GM12878 (cell line): ENCODE results near the gene NEO1. TPM values are rescaled to one million over a fixed set of nuclear protein-coding genes. Genes with fewer than 3 reads are reported as not detected.

ENCODE experiments used
- ATAC-seq: fragments of 200-7000 bp; cut with Tn5 transposase; 3 replicates; pipeline ENCODE4 v1.9.1; 2020; ENCODE audit warnings: mild to moderate bottlenecking, moderate library complexity
- BruUV-seq: library from RNA; stranded (reverse); fragments of 400-500 nt; replicated peaks from 2 replicates; lab custom pipeline; 2021; lab: Mats Ljungman, UMichigan
- CTCF ChIA-PET: fragments of 300-600 bp; sonication (Branson Sonifier 250); formaldehyde crosslinking; extraction: SDS; loops from one replicate; lab custom pipeline; 2021; ENCODE audit warnings: inconsistent platforms; lab: Yijun Ruan, JAX
- POLR2A ChIA-PET: fragments of 350-600 bp; formaldehyde crosslinking; extraction: SDS; loops from one replicate; lab custom pipeline; 2021; ENCODE audit warnings: inconsistent platforms; lab: Charles Lee
- RAD21 ChIA-PET: fragments of 300-600 bp; sonication (Branson Sonifier 250); formaldehyde crosslinking; loops from one replicate; lab custom pipeline; 2023; ENCODE audit warnings: antibody characterized with exemption; ENCODE audit not compliant: unreplicated experiment; lab: Charles Lee
- SMC1A ChIA-PET: fragments of 300-600 bp; sonication (Branson Sonifier 250); formaldehyde crosslinking; loops from one replicate; lab custom pipeline; 2023; ENCODE audit not compliant: unreplicated experiment, uncharacterized antibody; lab: Charles Lee
- DNase-seq: peaks from one replicate; pipeline ENCODE4 v3.0.0-alpha.2; 2011; ENCODE audit warnings: low read depth, low spot score
- FAIRE-seq: peaks from 3 replicates; lab custom pipeline; 2011; peaks lifted over from hg19 to GRCh38; lab: Jason Lieb, UNC
- H2AFZ ChIP-seq: 2 replicates; pipeline ENCODE4 v1.6.0; 2011; ENCODE audit warnings: low read depth, low read length, control low read depth; ENCODE audit not compliant: control insufficient read depth
- H3K27ac ChIP-seq: 2 replicates; pipeline ENCODE4 v1.5.1; 2011; ENCODE audit warnings: control low read depth; ENCODE audit not compliant: control insufficient read depth, insufficient read depth
- H3K27me3 ChIP-seq, 2 experiments: replicated peaks in 1 of 2; 2 replicates each; pipeline versions ENCODE4 v1.6.0 to v1.6.1; 2011; ENCODE audit warnings: low read length in 1 of 2; ENCODE audit not compliant: control insufficient read depth in 2 of 2, insufficient read depth in 2 of 2
- H3K36me3 ChIP-seq, 2 experiments: 2 replicates each; pipeline ENCODE4 v1.5.1; 2011; ENCODE audit warnings: low read length in 1 of 2; ENCODE audit not compliant: control insufficient read depth in 2 of 2, insufficient read depth in 2 of 2
- H3K4me1 ChIP-seq: 2 replicates; pipeline ENCODE4 v1.6.1; 2011; ENCODE audit warnings: mild to moderate bottlenecking, low read length, moderate library complexity, mixed read lengths; ENCODE audit not compliant: control insufficient read depth, insufficient read depth
- H3K4me2 ChIP-seq: 2 replicates; pipeline ENCODE4 v1.6.0; 2011; ENCODE audit warnings: control low read depth; ENCODE audit not compliant: control insufficient read depth, insufficient read depth
- H3K4me3 ChIP-seq: fragments of 200-600 bp; sonication (generic); 2 replicates; pipeline ENCODE4 v1.5.1; 2016
- H3K79me2 ChIP-seq: 2 replicates; pipeline ENCODE4 v1.6.0; 2011; ENCODE audit warnings: low read length; ENCODE audit not compliant: control insufficient read depth, insufficient read depth
- H3K9ac ChIP-seq: 2 replicates; pipeline ENCODE4 v1.8.0; 2011; ENCODE audit warnings: low read length, control low read depth, mixed read lengths; ENCODE audit not compliant: control insufficient read depth, insufficient read depth
- H3K9me3 ChIP-seq: replicated peaks from 3 replicates; pipeline ENCODE4 v1.5.1; 2011; ENCODE audit warnings: mild to moderate bottlenecking, low read length; ENCODE audit not compliant: control insufficient read depth, insufficient read depth
- H4K20me1 ChIP-seq: 2 replicates; pipeline ENCODE4 v1.6.0; 2011; ENCODE audit not compliant: control insufficient read depth, insufficient read depth
- CREB1 ChIP-seq: IDR thresholded peaks from 2 replicates; pipeline ENCODE4 v1.6.1; 2012; ENCODE audit warnings: low read depth, mild to moderate bottlenecking, inconsistent platforms
- FOS ChIP-seq: IDR thresholded peaks from 3 replicates; pipeline ENCODE4 v1.6.1; 2011; ENCODE audit warnings: borderline replicate concordance; ENCODE audit not compliant: insufficient read length; ENCODE audit errors: extremely low read depth
- HDGF ChIP-seq: fragments of 450-650 bp; IDR thresholded peaks from 2 replicates; pipeline ENCODE4 v1.6.1; 2016; ENCODE audit warnings: antibody characterized with exemption
- HSF1 ChIP-seq: fragments of 150-350 bp; IDR thresholded peaks from 2 replicates; pipeline ENCODE4 v1.6.1; 2014; ENCODE audit warnings: mild to moderate bottlenecking, low read depth, low read length
- KLF5 ChIP-seq: fragments of 450-650 bp; IDR thresholded peaks from 2 replicates; pipeline ENCODE4 v1.6.1; 2014; ENCODE audit warnings: mild to moderate bottlenecking; ENCODE audit not compliant: partially characterized antibody
- RB1 ChIP-seq: fragments of 450-650 bp; formaldehyde crosslinking; IDR thresholded peaks from 2 replicates; pipeline ENCODE4 v1.6.1; 2017; ENCODE audit warnings: mild to moderate bottlenecking, borderline replicate concordance
- RFX5 ChIP-seq: IDR thresholded peaks from 2 replicates; pipeline ENCODE4 v1.6.1; 2011; ENCODE audit warnings: low read depth, low read length, improper control_type of control experiment
- SIX5 ChIP-seq: IDR thresholded peaks from 2 replicates; pipeline ENCODE4 v1.6.1; 2011; ENCODE audit warnings: mild to moderate bottlenecking, low read depth, low read length, moderate library complexity; ENCODE audit not compliant: severe bottlenecking
- SKIL ChIP-seq: fragments of 450-650 bp; IDR thresholded peaks from 2 replicates; pipeline ENCODE4 v1.6.1; 2017; ENCODE audit warnings: mild to moderate bottlenecking, low read depth, inconsistent platforms; ENCODE audit not compliant: poor library complexity, severe bottlenecking
- SPI1 ChIP-seq: IDR thresholded peaks from 2 replicates; pipeline ENCODE4 v1.6.1; 2011; ENCODE audit warnings: low read depth, mild to moderate bottlenecking, low read length, moderate library complexity, borderline replicate concordance; ENCODE audit not compliant: insufficient read depth
- YBX1 ChIP-seq: fragments of 450-650 bp; IDR thresholded peaks from 2 replicates; pipeline ENCODE4 v1.6.1; 2016; ENCODE audit warnings: antibody characterized with exemption
- ZBTB11 ChIP-seq: fragments of 450-650 bp; formaldehyde crosslinking; IDR thresholded peaks from 2 replicates; pipeline ENCODE4 v1.5.0; 2022; ENCODE audit warnings: mild to moderate bottlenecking, missing genetic modification characterization
- WGBS: methylation state at CpG from one replicate; pipeline ENCODE4 v1.1.6; 2016; ENCODE audit warnings: low lambda C conversion rate; ENCODE audit not compliant: insufficient replicate concordance, insufficient coverage; ENCODE audit errors: missing lambda C conversion rate; 5-methylcytosine and 5-hydroxymethylcytosine counted together
- in situ Hi-C: fragments of 300-500 bp; cut with MboI; formaldehyde crosslinking; loops from 9 replicates; pipeline ENCODE4 v1.14.3; 2018; ENCODE audit warnings: mixed read lengths
- intact Hi-C: fragments of 100-400 bp; cut with micrococcal nuclease; formaldehyde crosslinking; loops from one replicate; pipeline ENCODE4 v1.14.2; 2022; ENCODE audit not compliant: unreplicated experiment
- polyA plus RNA-seq, 11 experiments: library from polyadenylated mRNA; depleted of rRNA in 4 of 11; unstranded in 6 of 11; stranded (reverse) in 5 of 11; fragments of >200 nt; fragmentation: Nextera tagmentation in 4 of 11; fragmentation: Illumina TruSeq in 1 of 11; extraction: Ambion mirVana in 4 of 11; extraction: Trizol in 1 of 11; gene quantifications; 1 replicate in 1 of 11; 2 replicates in 10 of 11; pipeline versions ENCODE4 v1.2.1 to v1.2.3, GENCODE V29; 2011 to 2016; ENCODE audit warnings: inconsistent platforms in 2 of 11, missing spikeins in 2 of 11, low read depth in 1 of 11
- total RNA-seq, 4 experiments: library from RNA; depleted of rRNA in 3 of 4; stranded (reverse); fragments of >200 nt in 3 of 4; fragmentation: Illumina TruSeq in 1 of 4; extraction: Trizol in 1 of 4; gene quantifications; 2 replicates each; pipeline versions ENCODE4 v1.2.1 to v1.2.3, GENCODE V29; 2013 to 2021

NEO1 gene
- total and polyA plus RNA-seq, 10 of the 15 experiments (the other 5 are each of a cell fraction or from before 2014, with no cell fraction given): 0.03 to 2.0 (median 0.32) TPM

- Histone ChIP-seq H3K4me3 (no peak overlapping the region), H3K27ac (no peak overlapping the region)
- WGBS: 59% methylated on average over 5 of the region's 5 CpGs
- DNase-seq: no peak
- ChIA-PET RAD21 (no interaction called here), CTCF (no interaction called here)
- TF ChIP-seq CREB1 (no peak), HSF1 (no peak), YBX1 (no peak), SKIL (no peak), RB1 (no peak), KLF5 (no peak), SPI1 (no peak), RFX5 (no peak), ZBTB11 (CRISPR knock-in tag) (no peak), HDGF (no peak), SIX5 (no peak), FOS (no peak)
- TF ChIP-seq, all 136 proteins: peak for 0
- ATAC-seq (no peak), FAIRE-seq (no peak)
- Histone ChIP-seq H3K9me3 (no peaks in the 10 kb centered on the region), H3K79me2 (no peaks in the 10 kb centered on the region), H3K4me2 (no peak overlapping the region), H3K9ac (no peak overlapping the region), H3K27me3 (no peaks in the 10 kb centered on the region), H4K20me1 (no peaks in the 10 kb centered on the region), H3K36me3 (no peaks in the 10 kb centered on the region), H3K4me1 (no peaks in the 10 kb centered on the region), H2AFZ (no peak overlapping the region)
- no TSS peak for BruUV-seq
- in situ Hi-C loops (loop anchor here (10.0 kb wide), 1 partner anchor 391 kb away; no protein-coding TSS in a partner anchor), intact Hi-C loops (no loop called here)
- POLR2A ChIA-PET: no interaction called here
- SMC1A ChIA-PET: no interaction called here
These were observed 251.4 kb downstream of the NEO1 start for GRCh38 chr15:73303636-73304035.
